RPMI7951 (cell line): ENCODE measurements around the gene NXN. TPM values are rescaled to one million over a fixed set of nuclear protein-coding genes. Genes with fewer than 3 reads are reported as not detected.

ENCODE experiments used
- DNase-seq: peaks from one replicate; pipeline ENCODE4 v3.0.0-alpha.2; 2012; ENCODE audit warnings: low read depth
- total RNA-seq: library from RNA; depleted of rRNA; stranded (reverse); fragments of >200 nt; shearing (Covaris generic); gene quantifications from 2 replicates; pipeline ENCODE4 v1.2.3, GENCODE V29; 2014; rRNA removed

The NXN gene
- total RNA-seq, result 5.9 and 8.4 TPM in 2 replicates

GRCh38 chr17:979539-980405 lies at the start of gene NXN:
NXN (minus strand) TSS chr17:979776.
- peak; percentile 57 for DNase-seq

GRCh38 chr17:1027044-1027443 lies 47.5 kb upstream of the NXN start:
- DNase-seq, result no peak

GRCh38 chr17:1026599-1026975 lies 47.0 kb upstream of the NXN start:
- DNase-seq, result no peak

GRCh38 chr17:1025733-1026598 lies 46.4 kb upstream of the NXN start:
- no peak for DNase-seq

- no peak for DNase-seq
Measured at GRCh38 chr17:1024076-1024475, 44.5 kb upstream of the NXN start.

- DNase-seq, result no peak
Measured at GRCh38 chr17:1022278-1023024, 42.9 kb upstream of the NXN start.

- DNase-seq, result no peak
Measured at GRCh38 chr17:1021147-1021546, 41.6 kb upstream of the NXN start.

GRCh38 chr17:1019451-1019850 lies 39.9 kb upstream of the NXN start:
- no peak for DNase-seq

GRCh38 chr17:1018547-1018946 lies 39.0 kb upstream of the NXN start:
- DNase-seq, result no peak

GRCh38 chr17:1013729-1014090 lies 34.1 kb upstream of the NXN start:
- no peak for DNase-seq

- DNase-seq, result no peak
Measured at GRCh38 chr17:1012823-1013728, 33.5 kb upstream of the NXN start.

- no peak for DNase-seq
Measured at GRCh38 chr17:1011760-1012735, 32.5 kb upstream of the NXN start.

GRCh38 chr17:1011138-1011537 lies 31.6 kb upstream of the NXN start:
- no peak for DNase-seq

GRCh38 chr17:1010586-1010985 lies 31.0 kb upstream of the NXN start:
- DNase-seq, result no peak

GRCh38 chr17:1010086-1010450 lies 30.5 kb upstream of the NXN start:
- DNase-seq, result no peak

- DNase-seq, result no peak
Measured at GRCh38 chr17:1009229-1010085, 29.9 kb upstream of the NXN start.

- no peak for DNase-seq
Measured at GRCh38 chr17:1008008-1008761, 28.6 kb upstream of the NXN start.

- no peak for DNase-seq
Measured at GRCh38 chr17:1007310-1008007, 27.9 kb upstream of the NXN start.
